Measurements from ENCODE around the gene TRAPPC2L.

Gene TRAPPC2L

DNA sequence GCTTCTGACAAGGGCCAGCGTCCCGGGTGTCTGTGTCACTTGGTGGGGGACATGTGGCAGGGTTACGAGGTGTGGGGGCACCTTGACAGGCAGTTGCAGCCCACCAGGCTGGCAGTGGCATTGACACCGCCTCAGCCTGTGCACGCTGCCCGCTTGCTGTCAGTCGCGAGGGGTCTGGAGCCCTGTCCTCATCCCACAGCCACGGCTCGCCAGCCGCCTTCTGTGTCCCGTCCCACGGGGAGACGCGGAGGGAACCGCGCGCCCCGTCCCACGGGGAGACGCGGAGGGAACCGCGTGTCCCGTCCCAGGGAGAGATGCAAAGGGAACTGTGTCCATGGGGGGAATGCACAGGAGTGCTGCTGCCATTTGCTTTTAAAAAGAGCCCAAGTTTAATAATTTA, 6.0 kb downstream of the TRAPPC2L start:
- Histone ChIP-seq H3K36me3 (replicated peaks) (peaks cover 11% of the 10 kb centered on the region), H3K27ac (no peak overlapping the region), H3K27me3 (replicated peaks) (no peaks in the 10 kb centered on the region), H3K4me3 (ENCODE audit: low read depth, low read length) (no peak overlapping the region)
- TF ChIP-seq, protein P1, sequence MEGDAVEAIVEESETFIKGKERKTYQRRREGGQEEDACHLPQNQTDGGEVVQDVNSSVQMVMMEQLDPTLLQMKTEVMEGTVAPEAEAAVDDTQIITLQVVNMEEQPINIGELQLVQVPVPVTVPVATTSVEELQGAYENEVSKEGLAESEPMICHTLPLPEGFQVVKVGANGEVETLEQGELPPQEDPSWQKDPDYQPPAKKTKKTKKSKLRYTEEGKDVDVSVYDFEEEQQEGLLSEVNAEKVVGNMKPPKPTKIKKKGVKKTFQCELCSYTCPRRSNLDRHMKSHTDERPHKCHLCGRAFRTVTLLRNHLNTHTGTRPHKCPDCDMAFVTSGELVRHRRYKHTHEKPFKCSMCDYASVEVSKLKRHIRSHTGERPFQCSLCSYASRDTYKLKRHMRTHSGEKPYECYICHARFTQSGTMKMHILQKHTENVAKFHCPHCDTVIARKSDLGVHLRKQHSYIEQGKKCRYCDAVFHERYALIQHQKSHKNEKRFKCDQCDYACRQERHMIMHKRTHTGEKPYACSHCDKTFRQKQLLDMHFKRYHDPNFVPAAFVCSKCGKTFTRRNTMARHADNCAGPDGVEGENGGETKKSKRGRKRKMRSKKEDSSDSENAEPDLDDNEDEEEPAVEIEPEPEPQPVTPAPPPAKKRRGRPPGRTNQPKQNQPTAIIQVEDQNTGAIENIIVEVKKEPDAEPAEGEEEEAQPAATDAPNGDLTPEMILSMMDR (IDR thresholded peaks at IDR 0.05; ENCODE audit: low read depth, low read length, missing control alignments), result no peak
- in situ Hi-C loops (cut with HindIII; ENCODE audit: low pct_ligation_motif_present, low sequenced_read_pairs), result no loop called here
- no peak for DNase-seq

DNA sequence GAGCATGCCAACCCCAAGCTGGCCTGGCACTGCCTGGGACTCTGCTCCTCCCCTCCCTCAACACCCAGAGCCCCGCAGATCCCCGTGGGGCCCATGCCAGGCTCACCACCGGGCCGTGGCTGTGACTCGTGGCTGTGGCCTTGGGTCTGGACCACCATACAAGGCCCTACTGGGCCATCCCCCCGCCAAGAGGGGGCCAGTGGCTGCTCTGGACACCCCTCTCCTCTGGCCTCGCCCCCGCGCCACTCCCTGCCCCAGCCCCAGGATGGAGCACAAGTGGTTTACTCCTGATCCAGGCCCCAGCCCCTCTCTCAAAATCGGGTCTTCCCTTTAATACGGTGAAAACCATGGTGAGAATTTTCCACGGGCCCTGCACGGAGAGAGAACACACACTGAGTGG, 6.5 kb downstream of the TRAPPC2L start:
- peaks cover 11% of the 10 kb centered on the region for H3K36me3 ChIP-seq (replicated peaks)
- H3K27me3 ChIP-seq (replicated peaks), result no peaks in the 10 kb centered on the region
- H3K4me3 ChIP-seq (ENCODE audit: low read depth, low read length), result no peak overlapping the region
- TF ChIP-seq, protein P1 (IDR thresholded peaks at IDR 0.05; ENCODE audit: low read depth, low read length, missing control alignments), result no peak
- in situ Hi-C loops (cut with HindIII; ENCODE audit: low pct_ligation_motif_present, low sequenced_read_pairs), result no loop called here
- H3K27ac ChIP-seq, result no peak overlapping the region
- DNase-seq, result no peak

DNA sequence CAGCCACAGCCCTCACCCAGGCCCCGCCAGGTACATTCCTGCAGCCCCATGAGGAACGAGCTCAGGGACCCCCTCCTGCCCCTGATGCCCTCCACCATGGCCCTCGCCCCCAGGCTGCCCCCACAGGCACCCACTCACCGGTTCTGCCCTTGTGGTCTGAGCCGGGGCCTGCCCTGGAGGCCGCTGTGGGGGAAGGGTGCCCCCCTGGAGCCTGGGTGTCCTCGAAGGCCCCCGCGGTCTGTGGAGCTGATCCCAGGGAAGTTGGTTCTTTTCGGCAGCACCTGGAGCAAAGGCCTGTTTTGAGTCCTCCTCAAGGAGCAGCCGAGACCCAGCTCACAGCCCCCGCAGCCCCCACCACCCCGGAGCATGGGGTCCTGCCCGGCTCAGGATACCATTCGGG, 7.2 kb downstream of the TRAPPC2L start:
- Histone ChIP-seq H3K27me3 (replicated peaks) (no peaks in the 10 kb centered on the region), H3K27ac (no peak overlapping the region), H3K36me3 (replicated peaks) (peaks cover 9% of the 10 kb centered on the region), H3K4me3 (ENCODE audit: low read depth, low read length) (no peak overlapping the region)
- TF ChIP-seq, protein P1 (IDR thresholded peaks at IDR 0.05; ENCODE audit: low read depth, low read length, missing control alignments), result no peak
- in situ Hi-C loops (cut with HindIII; ENCODE audit: low pct_ligation_motif_present, low sequenced_read_pairs), result no loop called here
- no peak for DNase-seq

DNA sequence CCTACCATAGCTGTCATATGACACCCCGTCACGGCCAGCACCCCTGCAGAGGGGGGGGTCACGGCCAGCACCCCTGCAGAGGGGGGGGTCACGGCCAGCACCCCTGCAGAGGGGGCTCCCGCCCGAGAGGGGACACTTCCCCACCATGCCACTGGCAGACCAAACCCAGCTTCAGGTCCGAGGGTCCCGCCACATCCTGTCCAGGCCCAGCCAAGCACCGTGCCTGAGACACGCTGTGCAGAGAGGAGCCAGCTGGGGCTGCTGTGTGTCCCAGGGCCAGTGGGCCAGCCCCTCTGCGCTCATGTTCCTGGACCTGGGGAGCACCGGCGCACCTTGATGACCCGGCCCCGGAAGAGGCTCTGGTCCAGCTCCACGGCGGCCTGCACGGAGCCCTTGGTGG, 7.6 kb downstream of the TRAPPC2L start:
- in situ Hi-C loops (cut with HindIII; ENCODE audit: low pct_ligation_motif_present, low sequenced_read_pairs), result no loop called here
- TF ChIP-seq, protein P1 (IDR thresholded peaks at IDR 0.05; ENCODE audit: low read depth, low read length, missing control alignments), result no peak
- H3K27ac ChIP-seq, result no peak overlapping the region
- no peak overlapping the region for H3K4me3 ChIP-seq (ENCODE audit: low read depth, low read length)
- H3K36me3 ChIP-seq (replicated peaks), result peaks cover 9% of the 10 kb centered on the region
- peaks cover 2% of the 10 kb centered on the region for H3K27me3 ChIP-seq (replicated peaks)
- no peak for DNase-seq

DNA sequence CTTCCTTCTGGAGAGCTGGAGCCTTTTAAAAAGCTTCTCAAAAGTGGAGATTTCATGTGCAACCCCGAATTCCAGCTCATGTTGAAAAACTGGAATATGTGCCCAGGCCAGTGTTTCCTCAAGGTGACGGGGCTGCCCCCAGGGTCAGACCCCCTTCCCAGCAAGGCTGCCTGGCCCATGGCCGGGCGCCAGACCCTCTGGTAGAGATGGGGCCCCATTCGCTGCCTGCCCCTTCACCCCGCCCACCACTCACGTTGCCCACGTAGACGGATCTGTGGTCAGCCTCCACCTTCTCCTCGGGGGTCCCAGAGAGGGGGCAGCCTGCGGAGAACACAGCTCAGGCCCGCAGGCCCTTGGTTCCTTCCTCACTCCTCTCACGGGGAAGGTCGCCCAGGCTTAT, 8.4 kb downstream of the TRAPPC2L start:
- DNase-seq, result no peak
- H3K27ac ChIP-seq, result no peak overlapping the region
- no peak overlapping the region for H3K4me3 ChIP-seq (ENCODE audit: low read depth, low read length)
- TF ChIP-seq, protein P1 (IDR thresholded peaks at IDR 0.05; ENCODE audit: low read depth, low read length, missing control alignments), result no peak
- H3K36me3 ChIP-seq (replicated peaks), result peaks cover 3% of the 10 kb centered on the region
- in situ Hi-C loops (cut with HindIII; ENCODE audit: low pct_ligation_motif_present, low sequenced_read_pairs), result no loop called here
- peaks cover 3% of the 10 kb centered on the region for H3K27me3 ChIP-seq (replicated peaks)

DNA sequence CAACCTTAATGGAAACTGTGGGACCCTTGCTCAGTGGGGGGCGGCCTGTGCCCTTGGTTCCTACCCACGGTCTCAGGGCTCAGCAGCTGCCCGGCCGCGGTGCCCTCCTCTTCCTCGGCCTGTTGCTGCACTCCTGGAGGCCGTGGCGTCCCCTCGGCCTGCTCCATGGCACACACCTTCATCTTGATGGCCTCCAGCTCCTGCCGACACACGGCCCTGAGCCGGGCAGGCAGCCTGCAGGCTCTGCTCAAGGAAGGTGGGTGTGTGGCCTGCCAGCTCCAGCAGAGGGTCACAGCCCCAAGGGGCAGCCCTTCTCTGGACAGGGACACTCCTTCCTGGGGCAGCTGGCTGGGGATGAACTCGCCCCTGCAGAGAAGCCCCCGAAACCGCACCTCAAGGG, 8.8 kb downstream of the TRAPPC2L start:
- Histone ChIP-seq H3K27me3 (replicated peaks) (peaks cover 4% of the 10 kb centered on the region), H3K27ac (no peak overlapping the region), H3K4me3 (ENCODE audit: low read depth, low read length) (no peak overlapping the region), H3K36me3 (replicated peaks) (no peaks in the 10 kb centered on the region)
- DNase-seq, result no peak
- TF ChIP-seq, protein P1 (IDR thresholded peaks at IDR 0.05; ENCODE audit: low read depth, low read length, missing control alignments), result no peak
- in situ Hi-C loops (cut with HindIII; ENCODE audit: low pct_ligation_motif_present, low sequenced_read_pairs), result no loop called here
